ENCODE measurements around the gene SHMT2.

GRCh38 chr12:57190037-57190436 is 39.5 kb upstream of the SHMT2 start:
- TF ChIP-seq CTCF (IDR thresholded peaks at IDR 0.05), result no peak
- no peak for TF ChIP-seq POLR2A (IDR thresholded peaks at IDR 0.05)
- no peak for TF ChIP-seq POLR2AphosphoS5 (IDR thresholded peaks at IDR 0.05; ENCODE audit: insufficient read depth in 1 of 2, low read depth in 1 of 2)
